Peyer's patch (tissue), 4 donors: ENCODE data around the gene CASP5. TPM values are rescaled to one million over a fixed set of nuclear protein-coding genes. Genes with fewer than 3 reads are reported as not detected.
"Not testable (repeated sequence)": the region's sequence is repeated elsewhere in the genome, so short reads cannot be mapped to it uniquely, and the experiment has no call there.

Experiments
- DNase-seq, 3 donors: peaks; one replicate each; pipeline ENCODE4 v3.0.0-alpha.2; 2017 to 2019
- H3K27ac ChIP-seq, 4 donors: fragments of 200-600 bp; sonication (generic); one replicate each; pipeline ENCODE4 v1.5.1; 2016 to 2019
- H3K27me3 ChIP-seq, 2 donors: fragments of 200-600 bp; sonication (generic); one replicate each; pipeline ENCODE4 v1.5.1; 2019
- H3K36me3 ChIP-seq, 3 donors: fragments of 200-600 bp; sonication (generic); one replicate each; pipeline ENCODE4 v1.5.1; 2016 to 2019
- H3K4me1 ChIP-seq, 4 donors: fragments of 200-600 bp; sonication (generic); one replicate each; pipeline ENCODE4 v1.5.1; 2016 to 2019
- H3K4me3 ChIP-seq, 4 donors: fragments of 200-600 bp; sonication (generic); 1 replicate in 3 of 4; 2 replicates in 1 of 4; pipeline ENCODE4 v1.5.1; 2016 to 2019; ENCODE audit warnings: mild to moderate bottlenecking in 1 of 4
- H3K9me3 ChIP-seq, 4 donors: fragments of 200-600 bp; sonication (generic); one replicate each; pipeline ENCODE4 v1.5.1; 2016 to 2019; ENCODE audit warnings: mild to moderate bottlenecking in 1 of 4
- CTCF ChIP-seq, 6 experiments: fragments of 450-650 bp in 4 of 6; fragments of 200-600 bp in 2 of 6; sonication (generic) in 1 of 6; IDR thresholded peaks; one replicate each; pipeline ENCODE4 v1.5.1; 2017 to 2019; ENCODE audit warnings: antibody characterized with exemption in 6 of 6, mild to moderate bottlenecking in 3 of 6, moderate library complexity in 1 of 6
- POLR2A ChIP-seq, 2 donors: fragments of 450-650 bp; IDR thresholded peaks; one replicate each; pipeline ENCODE4 v1.5.1; 2017; ENCODE audit warnings: antibody characterized with exemption in 2 of 2, mild to moderate bottlenecking in 2 of 2, moderate library complexity in 2 of 2
- total RNA-seq, 4 donors: library from RNA; depleted of rRNA; stranded (reverse); fragments of >200 nt; gene quantifications; one replicate each; pipeline ENCODE4 v1.1.0, GENCODE V29; 2016

CASP5 gene
- total RNA-seq, 4 donors from 2014 or later, result 10.5 to 27.5 (median 16.9) TPM

GRCh38 chr11:104992781-104993180 lies 30.2 kb downstream of the CASP5 start:
- Histone ChIP-seq H3K36me3 (no peaks in the 10 kb centered on the region), H3K27me3 (no peaks in the 10 kb centered on the region), H3K9me3 (no peaks in the 10 kb centered on the region), H3K27ac (no peak overlapping the region), H3K4me1 (no peaks in the 10 kb centered on the region), H3K4me3 (no peak overlapping the region)
- no peak for DNase-seq
- no peak for TF ChIP-seq CTCF (IDR thresholded peaks at IDR 0.05)
- no peak for TF ChIP-seq POLR2A (IDR thresholded peaks at IDR 0.05)

GRCh38 chr11:104991994-104992393 lies 31.0 kb downstream of the CASP5 start:
- H3K4me1 ChIP-seq, result no peaks in the 10 kb centered on the region
- H3K9me3 ChIP-seq, result no peaks in the 10 kb centered on the region
- no peaks in the 10 kb centered on the region for H3K27me3 ChIP-seq
- no peak for TF ChIP-seq CTCF (IDR thresholded peaks at IDR 0.05)
- TF ChIP-seq POLR2A (IDR thresholded peaks at IDR 0.05), result no peak
- H3K36me3 ChIP-seq, result no peaks in the 10 kb centered on the region
- H3K27ac ChIP-seq, result no peak overlapping the region
- DNase-seq, result no peak
- no peak overlapping the region for H3K4me3 ChIP-seq

GRCh38 chr11:104984808-104985207 lies 38.2 kb downstream of the CASP5 start:
- H3K36me3 ChIP-seq, result no peaks in the 10 kb centered on the region
- no peaks in the 10 kb centered on the region for H3K27me3 ChIP-seq
- no peaks in the 10 kb centered on the region for H3K4me1 ChIP-seq
- H3K4me3 ChIP-seq, result no peak overlapping the region
- no peak overlapping the region for H3K27ac ChIP-seq
- no peak for TF ChIP-seq CTCF (IDR thresholded peaks at IDR 0.05)
- TF ChIP-seq POLR2A (IDR thresholded peaks at IDR 0.05), result no peak
- no peak for DNase-seq
- no peaks in the 10 kb centered on the region for H3K9me3 ChIP-seq

- no peak overlapping the region for H3K27ac ChIP-seq
- TF ChIP-seq CTCF (IDR thresholded peaks at IDR 0.05) (no peak), POLR2A (IDR thresholded peaks at IDR 0.05) (no peak)
- no peaks in the 10 kb centered on the region for H3K9me3 ChIP-seq
- no peak for DNase-seq
- H3K4me1 ChIP-seq, result no peaks in the 10 kb centered on the region
- no peaks in the 10 kb centered on the region for H3K27me3 ChIP-seq
- no peak overlapping the region for H3K4me3 ChIP-seq
- no peaks in the 10 kb centered on the region for H3K36me3 ChIP-seq
Observed at GRCh38 chr11:104979839-104980238, 43.1 kb downstream of the CASP5 start.

GRCh38 chr11:104973616-104974015 lies 49.4 kb downstream of the CASP5 start:
- no peak overlapping the region for H3K27ac ChIP-seq
- no peaks in the 10 kb centered on the region for H3K36me3 ChIP-seq
- no peak for TF ChIP-seq POLR2A (IDR thresholded peaks at IDR 0.05)
- no peak for TF ChIP-seq CTCF (IDR thresholded peaks at IDR 0.05)
- H3K4me1 ChIP-seq, result peaks cover 0 to 6% (median 0%) of the 10 kb centered on the region in 4 donors
- H3K4me3 ChIP-seq, result no peak overlapping the region
- DNase-seq, result no peak
- H3K27me3 ChIP-seq, result no peaks in the 10 kb centered on the region
- H3K9me3 ChIP-seq, result peaks cover 0 to 4% (median 0%) of the 10 kb centered on the region in 4 donors

- H3K27ac ChIP-seq, DNase-seq, H3K36me3 ChIP-seq, H3K4me1 ChIP-seq, H3K27me3 ChIP-seq, H3K9me3 ChIP-seq, H3K4me3 ChIP-seq: not testable (repeated sequence)
Observed at GRCh38 chr11:104972924-104973323, 50.0 kb downstream of the CASP5 start.
